M059J (cell line): Measurements from ENCODE around the gene VSTM4. TPM values are rescaled to one million over a fixed set of nuclear protein-coding genes. Genes with fewer than 3 reads are reported as not detected.

ENCODE experiments used
- DNase-seq: peaks from one replicate; pipeline ENCODE4 v3.0.0-alpha.2; 2012; ENCODE audit warnings: low read depth
- total RNA-seq: library from RNA; depleted of rRNA; stranded (reverse); fragments of >200 nt; shearing (Covaris generic); gene quantifications from 2 replicates; pipeline ENCODE4 v1.2.3, GENCODE V29; 2014; rRNA removed

The VSTM4 gene
- total RNA-seq, 1 experiment from 2014 or later = not detected

- DNase-seq = no peak
Measured at GRCh38 chr10:48970046-48970445, 145.3 kb downstream of the VSTM4 start.

GRCh38 chr10:48968036-48968435, 147.3 kb downstream of the VSTM4 start:
- DNase-seq = no peak

GRCh38 chr10:48965460-48965859, 149.9 kb downstream of the VSTM4 start:
- no peak for DNase-seq

Other genes starting within 250 kb of the VSTM4 start
- gene LRRC18, start 175.7 kb downstream of the VSTM4 start, total RNA-seq = not detected in 2 replicates
- gene FAM170B, start 18.5 kb upstream of the VSTM4 start, total RNA-seq = not detected in 2 replicates
- gene TMEM273, start 72.9 kb upstream of the VSTM4 start, total RNA-seq = not detected in 2 replicates
- gene C10orf71, start 183.6 kb upstream of the VSTM4 start, total RNA-seq = not detected in 2 replicates